ENCODE data around the gene ECSCR. TPM values are rescaled to one million over a fixed set of nuclear protein-coding genes. Genes with fewer than 3 reads are reported as not detected.

The ECSCR gene
- total and polyA plus RNA-seq, 10 of the 15 experiments (the other 5 are each of a cell fraction or from before 2014, with no cell fraction given): 0.15 to 0.83 (median 0.23) TPM; not detected in 3

DNA sequence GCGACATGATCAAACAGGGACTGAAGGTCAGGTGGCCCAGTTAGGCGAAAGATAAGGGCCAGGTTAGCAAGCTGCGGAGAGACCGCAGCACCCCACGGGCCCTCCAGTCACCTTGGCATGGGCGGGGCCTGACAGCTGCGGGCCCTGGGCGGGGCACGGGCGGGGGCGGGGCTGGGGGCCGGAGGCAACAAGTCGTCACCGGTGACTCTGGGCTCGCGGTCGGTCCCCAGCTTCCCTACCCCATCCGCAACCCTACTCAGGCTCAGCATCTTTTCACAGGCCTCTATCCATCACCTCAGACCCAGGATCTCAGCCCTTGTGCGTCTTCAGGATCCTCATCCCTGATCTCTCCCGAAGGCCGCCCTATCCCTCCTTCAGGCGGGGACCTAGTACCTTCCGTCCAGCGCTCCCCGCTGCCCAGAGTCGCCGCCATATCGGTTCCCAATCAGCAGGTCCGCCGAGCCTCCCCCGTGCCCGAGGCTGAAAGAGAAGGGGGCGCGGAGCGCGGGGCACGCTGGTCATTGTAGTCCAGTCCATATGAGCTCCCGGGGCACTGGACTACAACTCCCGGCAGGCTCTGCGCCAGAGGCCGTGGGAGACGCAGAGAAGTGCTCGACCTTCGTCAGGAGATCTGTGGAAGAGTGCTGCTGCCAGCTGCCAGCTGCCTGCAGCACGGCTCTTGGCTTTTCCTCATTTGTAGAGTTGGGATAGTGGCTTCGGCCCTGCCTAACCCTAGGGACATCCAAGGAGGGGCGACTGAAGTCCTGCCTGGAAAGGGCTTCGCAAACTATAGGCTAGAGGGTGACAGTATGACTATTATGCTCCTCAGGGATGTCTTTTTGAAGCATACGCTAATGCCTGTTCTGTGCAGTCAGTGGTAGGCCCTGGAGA is 23.3 kb downstream of the ECSCR start, which contains the start of gene DNAJC18 (continued):
- no peak for TF ChIP-seq FOXM1 (IDR thresholded peaks at IDR 0.05; ENCODE audit: low read depth, low read length)
- no peak for TF ChIP-seq NFXL1 (IDR thresholded peaks at IDR 0.05; ENCODE audit: borderline replicate concordance)
- peak; percentile 77; the same call in 1 of the 2 replicates for TF ChIP-seq PML (IDR thresholded peaks at IDR 0.05; ENCODE audit: low read length)
- TF ChIP-seq IKZF2 (IDR thresholded peaks at IDR 0.05): peak in 1 of 2 experiments; percentile 68; a peak in 2 of 4 replicates
- no peak; the same call in none of the 2 replicates for TF ChIP-seq RUNX3 (IDR thresholded peaks at IDR 0.05; ENCODE audit: low read length)
- no peak for TF ChIP-seq MEF2B (IDR thresholded peaks at IDR 0.05; ENCODE audit: partially characterized antibody, poor library complexity, severe bottlenecking)
- TF ChIP-seq EGR1 (IDR thresholded peaks at IDR 0.05; ENCODE audit: borderline replicate concordance in 1 of 2, low read depth in 2 of 2, low read length in 2 of 2): peak in 1 of 2 experiments; percentile 71; a peak in 2 of 3 replicates
- TF ChIP-seq CBFB (IDR thresholded peaks at IDR 0.05; ENCODE audit: low read depth): no peak
- TF ChIP-seq NR2F1 (conservative IDR thresholded peaks at IDR 0.05): peak; percentile 42; the same call in 1 of the 2 replicates
- no peak for TF ChIP-seq JUNB (IDR thresholded peaks at IDR 0.05)
- no peak for TF ChIP-seq GATAD2B (conservative IDR thresholded peaks at IDR 0.05; ENCODE audit: low read depth)
- no peak for TF ChIP-seq ZZZ3 (IDR thresholded peaks at IDR 0.05; ENCODE audit: control insufficient read depth, insufficient read length, low read depth)
- TF ChIP-seq KLF5 (IDR thresholded peaks at IDR 0.05; ENCODE audit: partially characterized antibody): peak; percentile 41
- no peak for TF ChIP-seq ESRRA (IDR thresholded peaks at IDR 0.05; ENCODE audit: low read length)
- TF ChIP-seq SP1 (IDR thresholded peaks at IDR 0.05; ENCODE audit: low read depth, low read length): no peak
- no peak for TF ChIP-seq WRNIP1 (IDR thresholded peaks at IDR 0.05; ENCODE audit: borderline replicate concordance, low read depth, low read length)
- no peak for TF ChIP-seq JUND (IDR thresholded peaks at IDR 0.05; ENCODE audit: low read depth, low read length)
- TF ChIP-seq YY1 (IDR thresholded peaks at IDR 0.05; ENCODE audit: low read depth, low read length): peak; percentile 63; the same call in 1 of the 2 replicates
- no peak for TF ChIP-seq MTA2 (IDR thresholded peaks at IDR 0.05; ENCODE audit: low read depth)
- TF ChIP-seq, protein P1, sequence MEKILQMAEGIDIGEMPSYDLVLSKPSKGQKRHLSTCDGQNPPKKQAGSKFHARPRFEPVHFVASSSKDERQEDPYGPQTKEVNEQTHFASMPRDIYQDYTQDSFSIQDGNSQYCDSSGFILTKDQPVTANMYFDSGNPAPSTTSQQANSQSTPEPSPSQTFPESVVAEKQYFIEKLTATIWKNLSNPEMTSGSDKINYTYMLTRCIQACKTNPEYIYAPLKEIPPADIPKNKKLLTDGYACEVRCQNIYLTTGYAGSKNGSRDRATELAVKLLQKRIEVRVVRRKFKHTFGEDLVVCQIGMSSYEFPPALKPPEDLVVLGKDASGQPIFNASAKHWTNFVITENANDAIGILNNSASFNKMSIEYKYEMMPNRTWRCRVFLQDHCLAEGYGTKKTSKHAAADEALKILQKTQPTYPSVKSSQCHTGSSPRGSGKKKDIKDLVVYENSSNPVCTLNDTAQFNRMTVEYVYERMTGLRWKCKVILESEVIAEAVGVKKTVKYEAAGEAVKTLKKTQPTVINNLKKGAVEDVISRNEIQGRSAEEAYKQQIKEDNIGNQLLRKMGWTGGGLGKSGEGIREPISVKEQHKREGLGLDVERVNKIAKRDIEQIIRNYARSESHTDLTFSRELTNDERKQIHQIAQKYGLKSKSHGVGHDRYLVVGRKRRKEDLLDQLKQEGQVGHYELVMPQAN (conservative IDR thresholded peaks at IDR 0.05): peak; percentile 74
- TF ChIP-seq SMC3 (IDR thresholded peaks at IDR 0.05; ENCODE audit: borderline replicate concordance, low read length): no peak
- 0 out of 2 replicates have a peak, but pooled peaks have one; percentile 41 for TF ChIP-seq MEF2A (IDR thresholded peaks at IDR 0.05; ENCODE audit: insufficient read depth, low read depth, low read length)
- TF ChIP-seq TCF3 (IDR thresholded peaks at IDR 0.05; ENCODE audit: borderline replicate concordance, insufficient read depth, low read depth, low read length): no peak
- TF ChIP-seq MTA3 (IDR thresholded peaks at IDR 0.05; ENCODE audit: borderline replicate concordance, low read length): no peak
- TF ChIP-seq, protein P2, sequence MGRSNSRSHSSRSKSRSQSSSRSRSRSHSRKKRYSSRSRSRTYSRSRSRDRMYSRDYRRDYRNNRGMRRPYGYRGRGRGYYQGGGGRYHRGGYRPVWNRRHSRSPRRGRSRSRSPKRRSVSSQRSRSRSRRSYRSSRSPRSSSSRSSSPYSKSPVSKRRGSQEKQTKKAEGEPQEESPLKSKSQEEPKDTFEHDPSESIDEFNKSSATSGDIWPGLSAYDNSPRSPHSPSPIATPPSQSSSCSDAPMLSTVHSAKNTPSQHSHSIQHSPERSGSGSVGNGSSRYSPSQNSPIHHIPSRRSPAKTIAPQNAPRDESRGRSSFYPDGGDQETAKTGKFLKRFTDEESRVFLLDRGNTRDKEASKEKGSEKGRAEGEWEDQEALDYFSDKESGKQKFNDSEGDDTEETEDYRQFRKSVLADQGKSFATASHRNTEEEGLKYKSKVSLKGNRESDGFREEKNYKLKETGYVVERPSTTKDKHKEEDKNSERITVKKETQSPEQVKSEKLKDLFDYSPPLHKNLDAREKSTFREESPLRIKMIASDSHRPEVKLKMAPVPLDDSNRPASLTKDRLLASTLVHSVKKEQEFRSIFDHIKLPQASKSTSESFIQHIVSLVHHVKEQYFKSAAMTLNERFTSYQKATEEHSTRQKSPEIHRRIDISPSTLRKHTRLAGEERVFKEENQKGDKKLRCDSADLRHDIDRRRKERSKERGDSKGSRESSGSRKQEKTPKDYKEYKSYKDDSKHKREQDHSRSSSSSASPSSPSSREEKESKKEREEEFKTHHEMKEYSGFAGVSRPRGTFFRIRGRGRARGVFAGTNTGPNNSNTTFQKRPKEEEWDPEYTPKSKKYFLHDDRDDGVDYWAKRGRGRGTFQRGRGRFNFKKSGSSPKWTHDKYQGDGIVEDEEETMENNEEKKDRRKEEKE (IDR thresholded peaks at IDR 0.05): no peak
- TF ChIP-seq, protein P3, sequence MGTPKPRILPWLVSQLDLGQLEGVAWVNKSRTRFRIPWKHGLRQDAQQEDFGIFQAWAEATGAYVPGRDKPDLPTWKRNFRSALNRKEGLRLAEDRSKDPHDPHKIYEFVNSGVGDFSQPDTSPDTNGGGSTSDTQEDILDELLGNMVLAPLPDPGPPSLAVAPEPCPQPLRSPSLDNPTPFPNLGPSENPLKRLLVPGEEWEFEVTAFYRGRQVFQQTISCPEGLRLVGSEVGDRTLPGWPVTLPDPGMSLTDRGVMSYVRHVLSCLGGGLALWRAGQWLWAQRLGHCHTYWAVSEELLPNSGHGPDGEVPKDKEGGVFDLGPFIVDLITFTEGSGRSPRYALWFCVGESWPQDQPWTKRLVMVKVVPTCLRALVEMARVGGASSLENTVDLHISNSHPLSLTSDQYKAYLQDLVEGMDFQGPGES (IDR thresholded peaks at IDR 0.05): peak; percentile 23; the same call in 1 of the 2 replicates

All from GM12878 (cell line).